ENCODE measurements around the gene SPOP.

- no peak for TF ChIP-seq POLR2A (IDR thresholded peaks at IDR 0.05)
- TF ChIP-seq, protein P1, sequence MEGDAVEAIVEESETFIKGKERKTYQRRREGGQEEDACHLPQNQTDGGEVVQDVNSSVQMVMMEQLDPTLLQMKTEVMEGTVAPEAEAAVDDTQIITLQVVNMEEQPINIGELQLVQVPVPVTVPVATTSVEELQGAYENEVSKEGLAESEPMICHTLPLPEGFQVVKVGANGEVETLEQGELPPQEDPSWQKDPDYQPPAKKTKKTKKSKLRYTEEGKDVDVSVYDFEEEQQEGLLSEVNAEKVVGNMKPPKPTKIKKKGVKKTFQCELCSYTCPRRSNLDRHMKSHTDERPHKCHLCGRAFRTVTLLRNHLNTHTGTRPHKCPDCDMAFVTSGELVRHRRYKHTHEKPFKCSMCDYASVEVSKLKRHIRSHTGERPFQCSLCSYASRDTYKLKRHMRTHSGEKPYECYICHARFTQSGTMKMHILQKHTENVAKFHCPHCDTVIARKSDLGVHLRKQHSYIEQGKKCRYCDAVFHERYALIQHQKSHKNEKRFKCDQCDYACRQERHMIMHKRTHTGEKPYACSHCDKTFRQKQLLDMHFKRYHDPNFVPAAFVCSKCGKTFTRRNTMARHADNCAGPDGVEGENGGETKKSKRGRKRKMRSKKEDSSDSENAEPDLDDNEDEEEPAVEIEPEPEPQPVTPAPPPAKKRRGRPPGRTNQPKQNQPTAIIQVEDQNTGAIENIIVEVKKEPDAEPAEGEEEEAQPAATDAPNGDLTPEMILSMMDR (IDR thresholded peaks at IDR 0.05) = no peak
Observed at GRCh38 chr17:49727380-49727779, 49.5 kb upstream of the SPOP start.
